Articular chondrocyte of knee joint (primary cell): ENCODE measurements around the gene PLP1. TPM values are rescaled to one million over a fixed set of nuclear protein-coding genes. Genes with fewer than 3 reads are reported as not detected.

ENCODE experiments used
- total RNA-seq: library from RNA; depleted of rRNA; stranded (reverse); fragments of >200 nt; gene quantifications from 2 replicates; pipeline ENCODE4 v1.2.3, GENCODE V29; 2012

Gene PLP1
- total RNA-seq = 0.86 TPM in 1 of 2 replicates, not detected in the other

DNA sequence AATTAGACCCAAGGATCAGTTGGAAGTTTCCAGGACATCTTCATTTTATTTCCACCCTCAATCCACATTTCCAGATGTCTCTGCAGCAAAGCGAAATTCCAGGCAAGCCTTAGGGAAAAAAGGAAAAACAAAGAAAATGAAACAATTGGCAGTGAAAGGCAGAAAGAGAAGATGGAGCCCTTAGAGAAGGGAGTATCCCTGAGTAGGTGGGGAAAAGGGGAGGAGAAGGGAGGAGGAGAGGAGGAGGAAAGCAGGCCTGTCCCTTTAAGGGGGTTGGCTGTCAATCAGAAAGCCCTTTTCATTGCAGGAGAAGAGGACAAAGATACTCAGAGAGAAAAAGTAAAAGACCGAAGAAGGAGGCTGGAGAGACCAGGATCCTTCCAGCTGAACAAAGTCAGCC lies at the start of gene PLP1:
PLP1 (plus strand) TSS at position 295 of the 400 bp plus-strand sequence. CDS start 156 bp downstream, outside the sequence.

GRCh38 chrX:103831803-103832544 lies 55.3 kb downstream of the PLP1 start, which contains the start of gene RAB9B:
Gene RAB9B (minus strand): TSS chrX:103832257. CDS start chrX:103825784, 6,473 bp downstream.

Other genes with a start within 250 kb of the PLP1 start
- 39.6 and 52.5 TPM in 2 replicates for gene TCEAL4, start 191.3 kb upstream of the PLP1 start, total RNA-seq
- 13.3 and 19.7 TPM in 2 replicates for gene TCEAL3, start 168.9 kb upstream of the PLP1 start, total RNA-seq
- 33.9 and 34.0 TPM in 2 replicates for gene TCEAL1, start 147.9 kb upstream of the PLP1 start, total RNA-seq
- gene MORF4L2, start 90.1 kb upstream of the PLP1 start, total RNA-seq = 698 and 779 TPM in 2 replicates
- gene TMEM31, start 65.9 kb upstream of the PLP1 start, total RNA-seq = 0.32 TPM in 1 of 2 replicates, not detected in the other
- 0.91 and 2.1 TPM in 2 replicates for gene RAB9B, start 55.4 kb downstream of the PLP1 start, total RNA-seq
- gene TMSB15B, start 185.8 kb downstream of the PLP1 start, total RNA-seq = 2.4 and 3.4 TPM in 2 replicates
- not detected in 2 replicates for gene H2BW1, start 236.9 kb downstream of the PLP1 start, total RNA-seq